ENCODE measurements around the gene DLX2. TPM values are rescaled to one million over a fixed set of nuclear protein-coding genes. Genes with fewer than 3 reads are reported as not detected.
A peak's percentile ranks its signal among the peaks of the same experiment; 100 is the strongest.

The DLX2 gene
- total RNA-seq, 1 donor from 2014 or later, result 21.1 TPM

- H3K4me1 Mint-ChIP-seq, result peaks cover 48% of the 10 kb centered on the region
- no peak for TF ChIP-seq CTCF (conservative IDR thresholded peaks at IDR 0.05)
- H3K4me3 Mint-ChIP-seq, result no peak overlapping the region
- H3K27ac Mint-ChIP-seq (ENCODE audit: unreplicated experiment), result no peak overlapping the region
- no peak for DNase-seq (ENCODE audit: low read depth, low spot score)
- no peaks in the 10 kb centered on the region for H3K9me3 Mint-ChIP-seq
- H3K27me3 Mint-ChIP-seq (ENCODE audit: low read depth), result no peaks in the 10 kb centered on the region
- no peaks in the 10 kb centered on the region for H3K36me3 Mint-ChIP-seq (ENCODE audit: low read depth)
Observed at GRCh38 chr2:172053486-172053885, 49.2 kb downstream of the DLX2 start.

- H3K4me1 Mint-ChIP-seq, result peaks cover 55% of the 10 kb centered on the region
- no peaks in the 10 kb centered on the region for H3K9me3 Mint-ChIP-seq
- no peak for DNase-seq (ENCODE audit: low read depth, low spot score)
- peak overlapping the region; percentile 80 for H3K27ac Mint-ChIP-seq (ENCODE audit: unreplicated experiment)
- no peaks in the 10 kb centered on the region for H3K27me3 Mint-ChIP-seq (ENCODE audit: low read depth)
- H3K4me3 Mint-ChIP-seq, result peak overlapping the region; percentile 28
- H3K36me3 Mint-ChIP-seq (ENCODE audit: low read depth), result no peaks in the 10 kb centered on the region
- TF ChIP-seq CTCF (conservative IDR thresholded peaks at IDR 0.05), result no peak
Observed at GRCh38 chr2:172052000-172052983, 50.4 kb downstream of the DLX2 start.

GRCh38 chr2:172050479-172051125, 52.1 kb downstream of the DLX2 start:
- Mint-ChIP-seq H3K4me3 (peak overlapping the region; percentile 32), H3K36me3 (ENCODE audit: low read depth) (no peaks in the 10 kb centered on the region), H3K9me3 (no peaks in the 10 kb centered on the region), H3K4me1 (peaks cover 61% of the 10 kb centered on the region), H3K27me3 (ENCODE audit: low read depth) (no peaks in the 10 kb centered on the region), H3K27ac (ENCODE audit: unreplicated experiment) (no peak overlapping the region)
- no peak for DNase-seq (ENCODE audit: low read depth, low spot score)
- TF ChIP-seq CTCF (conservative IDR thresholded peaks at IDR 0.05), result no peak

- Mint-ChIP-seq H3K4me1 (peaks cover 57% of the 10 kb centered on the region), H3K27ac (ENCODE audit: unreplicated experiment) (no peak overlapping the region), H3K27me3 (ENCODE audit: low read depth) (no peaks in the 10 kb centered on the region), H3K36me3 (ENCODE audit: low read depth) (no peaks in the 10 kb centered on the region), H3K4me3 (no peak overlapping the region), H3K9me3 (no peaks in the 10 kb centered on the region)
- no peak for DNase-seq (ENCODE audit: low read depth, low spot score)
- no peak for TF ChIP-seq CTCF (conservative IDR thresholded peaks at IDR 0.05)
Observed at GRCh38 chr2:172049567-172050120, 53.1 kb downstream of the DLX2 start.

Other genes with a start within 250 kb of the DLX2 start
- gene SLC25A12, start 208.7 kb downstream of the DLX2 start, total RNA-seq, result 20.4 and 20.5 TPM in 2 replicates
- 70.8 and 77.7 TPM in 2 replicates for gene HAT1, start 180.4 kb downstream of the DLX2 start, total RNA-seq
- gene METAP1D, start 102.9 kb downstream of the DLX2 start, total RNA-seq, result 11.0 and 13.4 TPM in 2 replicates
- gene DLX1, start 17.4 kb downstream of the DLX2 start, total RNA-seq, result 48.9 and 51.5 TPM in 2 replicates